Stomach (tissue), 9 donors: ENCODE measurements around the gene PRKCE. TPM values are rescaled to one million over a fixed set of nuclear protein-coding genes. Genes with fewer than 3 reads are reported as not detected.

Experiments
- DNase-seq, 2 donors: peaks; one replicate each; pipeline versions ENCODE4 v3.0.0 to v3.0.0-alpha.2; 2013 to 2019
- H3K27ac ChIP-seq, 5 donors: fragments of 200-600 bp in 4 of 5; sonication (generic) in 4 of 5; one replicate each; pipeline ENCODE4 v1.5.1; 2013 to 2019; ENCODE audit warnings: mild to moderate bottlenecking in 1 of 5, moderate library complexity in 1 of 5
- H3K27me3 ChIP-seq, 3 donors: fragments of 200-600 bp; sonication (generic); one replicate each; pipeline ENCODE4 v1.5.1; 2017 to 2019; ENCODE audit warnings: mixed run types in 1 of 3
- H3K36me3 ChIP-seq, 4 donors: fragments of 200-600 bp; sonication (generic); 1 replicate in 3 of 4; 2 replicates in 1 of 4; pipeline ENCODE4 v1.5.1; 2016 to 2019
- H3K4me1 ChIP-seq, 4 donors: fragments of 200-600 bp; sonication (generic); one replicate each; pipeline ENCODE4 v1.5.1; 2016 to 2019
- H3K4me3 ChIP-seq, 4 donors: fragments of 200-600 bp; sonication (generic) in 3 of 4; one replicate each; pipeline ENCODE4 v1.5.1; 2016 to 2019; ENCODE audit warnings: mild to moderate bottlenecking in 1 of 4
- H3K9me3 ChIP-seq, 4 donors: fragments of 200-600 bp; sonication (generic); one replicate each; pipeline ENCODE4 v1.5.1; 2016 to 2019
- EP300 ChIP-seq: sonication (generic); formaldehyde crosslinking; IDR thresholded peaks from one replicate; pipeline ENCODE4 v1.6.1; 2017; ENCODE audit warnings: antibody characterized with exemption
- POLR2A ChIP-seq, 4 donors: fragments of 450-650 bp; IDR thresholded peaks; one replicate each; pipeline ENCODE4 v1.6.1; 2016; ENCODE audit warnings: antibody characterized with exemption in 4 of 4, control low read depth in 2 of 4, mild to moderate bottlenecking in 1 of 4, moderate library complexity in 1 of 4
- POLR2AphosphoS5 ChIP-seq, 3 donors: sonication (generic); formaldehyde crosslinking; IDR thresholded peaks; one replicate each; pipeline ENCODE4 v1.6.1; 2016; ENCODE audit warnings: antibody characterized with exemption in 3 of 3
- WGBS, 5 donors: extraction: QIAGEN DNeasy Blood & Tissue Kit in 3 of 5; methylation state at CpG; one replicate each; pipeline versions ENCODE4 v1.1.5 to v1.1.7; 2013 to 2018; 5-methylcytosine and 5-hydroxymethylcytosine counted together
- intact Hi-C: fragments of 100-400 bp; cut with DNase I; formaldehyde crosslinking; loops from one replicate; pipeline ENCODE4 v1.15.1; 2023; ENCODE audit warnings: low total_unique reads
- polyA plus RNA-seq, 3 donors: library from polyadenylated mRNA; stranded (reverse); fragments of 200-250 nt; gene quantifications; one replicate each; pipeline ENCODE4 v1.2.3, GENCODE V29; 2013
- total RNA-seq, 5 donors: library from RNA; depleted of rRNA; stranded (reverse); fragments of >200 nt; gene quantifications; one replicate each; pipeline versions ENCODE4 v1.1.0 to v1.2.3, GENCODE V29; 2014 to 2016
- TF ChIP-seq, protein P1 (sequence below), 7 experiments: fragments of 450-650 bp in 4 of 7; fragments of 200-600 bp in 3 of 7; sonication (generic) in 3 of 7; IDR thresholded peaks; one replicate each; pipeline ENCODE4 v1.5.1; 2016 to 2019; ENCODE audit warnings: antibody characterized with exemption in 7 of 7, control low read depth in 2 of 7, mild to moderate bottlenecking in 1 of 7
- donor health status: healthy with polysubstance abuse.
- donor health status: Bipolar disorder and iron deficiency.
- donor health status: healthy.

PRKCE gene
- total and polyA plus RNA-seq, 8 donors: 2.0 to 92.0 (median 10.0) TPM

DNA sequence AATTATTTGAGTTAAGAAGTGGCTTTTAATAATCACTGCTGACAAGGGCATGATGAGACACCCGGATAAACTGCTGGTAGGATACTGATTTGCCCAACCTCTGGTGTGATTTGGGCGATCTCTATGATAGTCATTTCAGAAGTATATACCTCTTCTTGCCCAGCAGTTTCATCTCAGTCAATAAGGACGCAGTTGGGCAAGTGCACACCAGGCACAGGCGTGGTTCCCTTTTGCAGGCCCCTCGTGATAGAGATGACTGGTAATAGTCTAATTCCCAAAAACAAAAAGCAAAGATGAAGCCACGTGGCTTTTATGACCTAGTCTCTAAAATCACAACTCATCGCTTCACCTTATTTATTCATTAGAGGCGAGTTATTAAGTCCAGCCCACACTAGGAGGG, 246.4 kb downstream of the PRKCE start:
- Histone ChIP-seq H3K27me3 (no peaks in the 10 kb centered on the region), H3K9me3 (no peaks in the 10 kb centered on the region), H3K4me3 (no peak overlapping the region), H3K4me1 (peaks cover 0 to 33% (median 23%) of the 10 kb centered on the region in 4 donors), H3K36me3 (no peaks in the 10 kb centered on the region), H3K27ac (no peak overlapping the region)
- intact Hi-C loops: no loop called here
- 87 to 95% (median 88%) methylated on average over 8 of the region's 8 CpGs for WGBS, 5 donors
- no peak for DNase-seq
- TF ChIP-seq POLR2AphosphoS5 (IDR thresholded peaks at IDR 0.05) (no peak), POLR2A (IDR thresholded peaks at IDR 0.05) (no peak), EP300 (no peak)
- TF ChIP-seq, protein P1, sequence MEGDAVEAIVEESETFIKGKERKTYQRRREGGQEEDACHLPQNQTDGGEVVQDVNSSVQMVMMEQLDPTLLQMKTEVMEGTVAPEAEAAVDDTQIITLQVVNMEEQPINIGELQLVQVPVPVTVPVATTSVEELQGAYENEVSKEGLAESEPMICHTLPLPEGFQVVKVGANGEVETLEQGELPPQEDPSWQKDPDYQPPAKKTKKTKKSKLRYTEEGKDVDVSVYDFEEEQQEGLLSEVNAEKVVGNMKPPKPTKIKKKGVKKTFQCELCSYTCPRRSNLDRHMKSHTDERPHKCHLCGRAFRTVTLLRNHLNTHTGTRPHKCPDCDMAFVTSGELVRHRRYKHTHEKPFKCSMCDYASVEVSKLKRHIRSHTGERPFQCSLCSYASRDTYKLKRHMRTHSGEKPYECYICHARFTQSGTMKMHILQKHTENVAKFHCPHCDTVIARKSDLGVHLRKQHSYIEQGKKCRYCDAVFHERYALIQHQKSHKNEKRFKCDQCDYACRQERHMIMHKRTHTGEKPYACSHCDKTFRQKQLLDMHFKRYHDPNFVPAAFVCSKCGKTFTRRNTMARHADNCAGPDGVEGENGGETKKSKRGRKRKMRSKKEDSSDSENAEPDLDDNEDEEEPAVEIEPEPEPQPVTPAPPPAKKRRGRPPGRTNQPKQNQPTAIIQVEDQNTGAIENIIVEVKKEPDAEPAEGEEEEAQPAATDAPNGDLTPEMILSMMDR (IDR thresholded peaks at IDR 0.05): no peak

DNA sequence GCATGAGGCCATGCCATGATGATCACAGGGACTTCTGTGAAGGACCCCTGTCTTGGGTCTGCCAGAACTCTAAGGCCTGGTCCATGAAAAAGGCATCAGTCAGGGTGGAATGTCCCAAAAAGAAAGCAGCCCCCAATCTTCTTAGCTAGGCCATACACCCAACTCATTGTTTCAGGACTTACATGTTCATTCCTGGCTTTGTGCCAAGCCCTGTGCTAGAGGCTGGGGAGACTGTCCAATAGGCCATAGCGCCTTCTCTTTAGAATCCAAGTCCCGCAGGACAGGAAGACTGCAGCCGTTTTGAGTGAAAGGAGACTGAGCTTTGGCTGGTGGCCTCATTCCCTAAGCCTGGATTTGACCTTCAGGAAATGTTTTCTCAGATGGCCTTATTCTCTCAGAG, 247.3 kb downstream of the PRKCE start:
- Histone ChIP-seq H3K4me3 (no peak overlapping the region), H3K36me3 (no peaks in the 10 kb centered on the region), H3K27ac (no peak overlapping the region), H3K9me3 (no peaks in the 10 kb centered on the region), H3K4me1 (peaks cover 0 to 29% (median 17%) of the 10 kb centered on the region in 4 donors), H3K27me3 (no peaks in the 10 kb centered on the region)
- peak in 1 of 2 donors; percentile 60 for DNase-seq
- 60 to 93% (median 83%) methylated on average over 3 of the region's 3 CpGs for WGBS, 5 donors
- TF ChIP-seq EP300 (no peak), POLR2AphosphoS5 (IDR thresholded peaks at IDR 0.05) (no peak)
- TF ChIP-seq, protein P1 (IDR thresholded peaks at IDR 0.05): no peak
- intact Hi-C loops: no loop called here

DNA sequence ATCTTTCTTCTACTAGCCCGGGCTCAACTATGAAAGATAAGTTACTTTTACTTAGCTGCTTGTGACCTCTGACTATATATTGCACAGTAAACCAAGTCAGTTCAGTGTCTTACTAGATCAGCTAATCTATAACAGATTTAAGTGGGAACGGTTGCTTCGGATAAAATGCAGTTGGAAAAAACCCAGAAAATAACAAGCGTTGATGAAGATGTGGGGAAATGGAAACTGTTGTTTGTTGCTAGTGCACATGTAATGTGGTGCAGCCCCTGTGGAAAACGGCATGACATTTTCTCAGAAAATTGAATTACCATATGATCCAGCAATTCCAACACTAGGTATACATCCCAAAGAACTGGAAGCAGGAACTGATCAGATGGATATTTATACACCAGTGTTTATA, 248.5 kb downstream of the PRKCE start:
- intact Hi-C loops: no loop called here
- peaks cover 0 to 35% (median 19%) of the 10 kb centered on the region in 4 donors for H3K4me1 ChIP-seq
- H3K9me3 ChIP-seq: no peaks in the 10 kb centered on the region
- H3K36me3 ChIP-seq: no peaks in the 10 kb centered on the region
- no peak overlapping the region for H3K27ac ChIP-seq
- H3K27me3 ChIP-seq: no peaks in the 10 kb centered on the region
- TF ChIP-seq, protein P1 (IDR thresholded peaks at IDR 0.05): no peak
- TF ChIP-seq POLR2AphosphoS5 (IDR thresholded peaks at IDR 0.05) (no peak), EP300 (no peak)
- no peak overlapping the region for H3K4me3 ChIP-seq
- WGBS, 5 donors: 86 to 95% (median 90%) methylated on average over 5 of the region's 5 CpGs
- no peak for DNase-seq

DNA sequence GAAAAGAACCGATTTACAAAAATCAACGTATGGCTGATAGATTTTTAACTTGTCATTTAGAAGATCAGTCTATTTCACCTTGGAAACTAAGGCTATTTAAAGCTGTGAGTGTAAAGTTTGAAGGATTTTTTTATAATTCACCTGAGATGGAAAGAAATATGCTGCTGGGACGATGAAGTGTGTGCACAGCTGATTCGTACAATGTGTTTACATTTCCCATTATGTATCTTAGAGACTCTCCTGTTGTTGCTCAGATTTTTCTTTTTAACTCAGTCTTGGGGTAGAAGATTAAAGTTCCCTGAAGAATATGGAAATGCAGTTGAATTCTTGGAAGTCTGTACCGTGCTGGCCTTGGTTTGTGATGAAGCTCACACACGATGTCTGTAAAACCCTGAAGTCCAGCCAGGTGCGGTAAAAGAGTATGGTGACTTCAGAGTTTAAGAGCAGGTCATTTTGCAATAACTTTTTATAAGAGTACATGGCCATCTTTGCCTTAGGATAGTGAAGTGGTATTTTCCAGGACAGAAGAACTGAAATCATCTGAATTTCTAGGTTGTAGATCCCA, 250.1 kb downstream of the PRKCE start:
- no peak for TF ChIP-seq POLR2AphosphoS5 (IDR thresholded peaks at IDR 0.05)
- TF ChIP-seq, protein P1 (IDR thresholded peaks at IDR 0.05): no peak
- TF ChIP-seq POLR2A (IDR thresholded peaks at IDR 0.05): no peak
- no peak for TF ChIP-seq EP300
- peak in 1 of 2 donors; percentile 32 for DNase-seq
- no peak overlapping the region for H3K27ac ChIP-seq
- H3K4me1 ChIP-seq: peaks cover 0 to 35% (median 5%) of the 10 kb centered on the region in 4 donors
- 74 to 87% (median 78%) methylated on average over 7 of the region's 7 CpGs for WGBS, 5 donors
- intact Hi-C loops: no loop called here
- no peaks in the 10 kb centered on the region for H3K27me3 ChIP-seq
- no peaks in the 10 kb centered on the region for H3K9me3 ChIP-seq
- H3K36me3 ChIP-seq: no peaks in the 10 kb centered on the region
- H3K4me3 ChIP-seq: no peak overlapping the region
